ENCODE measurements around the gene BTBD9.
A peak's percentile ranks its signal among the peaks of the same experiment; 100 is the strongest.
"Not testable (repeated sequence)": the region's sequence is repeated elsewhere in the genome, so short reads cannot be mapped to it uniquely, and the experiment has no call there.

BTBD9 gene

GRCh38 chr6:38133932-38134703 is 505.6 kb downstream of the BTBD9 start:
- DNase-seq: no peak

GRCh38 chr6:38131527-38131965 is 508.2 kb downstream of the BTBD9 start:
- peak; percentile 88 for DNase-seq

GRCh38 chr6:38127284-38127683 is 512.4 kb downstream of the BTBD9 start:
- DNase-seq: no peak

GRCh38 chr6:38124224-38124926 is 515.4 kb downstream of the BTBD9 start:
- DNase-seq: not testable (repeated sequence)

GRCh38 chr6:38119516-38119915 is 520.2 kb downstream of the BTBD9 start:
- DNase-seq: no peak

- no peak for DNase-seq
These were observed 520.9 kb downstream of the BTBD9 start for GRCh38 chr6:38118791-38119365.

Measured in suppressor macrophage treated with lipopolysaccharide for 4 hours (primary cell).